IPS DF 4.7 (cell line): ENCODE results near the gene RTP2.
A peak's percentile ranks its signal among the peaks of the same experiment; 100 is the strongest.

Experiments
- DNase-seq: peaks from one replicate; pipeline ENCODE4 v3.0.0-alpha.2; 2013; ENCODE audit warnings: low spot score; ENCODE audit errors: extremely low read depth

The RTP2 gene

GRCh38 chr3:187738331-187739093 lies 36.2 kb upstream of the RTP2 start:
- peak; percentile 91 for DNase-seq

DNA sequence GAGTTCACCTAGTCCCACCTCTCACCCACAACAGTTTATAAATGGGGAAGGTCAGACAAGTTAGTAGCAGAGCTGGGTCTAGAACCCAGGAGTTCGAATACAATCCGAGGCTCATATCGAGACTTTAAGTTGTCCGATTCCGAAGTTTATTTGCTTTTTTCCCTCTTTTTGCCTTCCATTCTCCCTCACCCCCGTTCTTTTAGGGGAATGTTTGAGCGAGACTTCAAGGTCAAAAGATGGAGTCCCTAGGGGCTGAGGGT lies 35.6 kb upstream of the RTP2 start:
- no peak for DNase-seq

GRCh38 chr3:187737368-187738070 lies 35.2 kb upstream of the RTP2 start:
- no peak for DNase-seq

DNA sequence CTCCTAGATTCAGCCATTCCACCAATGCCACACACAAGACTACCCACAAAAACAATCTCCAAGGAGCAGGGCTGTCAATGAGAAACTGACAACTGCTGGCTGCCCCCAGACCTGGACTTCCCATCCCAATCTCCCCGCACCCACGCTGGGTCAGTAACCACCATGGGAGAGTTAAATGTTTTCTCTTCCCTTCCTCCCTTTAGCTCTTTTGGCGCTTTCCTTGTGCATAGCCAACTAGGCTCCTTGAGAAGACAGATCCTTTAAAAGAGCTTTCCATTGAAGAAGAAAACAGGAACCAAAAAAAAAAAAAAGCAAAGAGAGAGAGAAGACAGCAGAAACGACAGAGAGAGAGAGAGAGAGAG lies 34.6 kb upstream of the RTP2 start:
- DNase-seq = no peak

DNA sequence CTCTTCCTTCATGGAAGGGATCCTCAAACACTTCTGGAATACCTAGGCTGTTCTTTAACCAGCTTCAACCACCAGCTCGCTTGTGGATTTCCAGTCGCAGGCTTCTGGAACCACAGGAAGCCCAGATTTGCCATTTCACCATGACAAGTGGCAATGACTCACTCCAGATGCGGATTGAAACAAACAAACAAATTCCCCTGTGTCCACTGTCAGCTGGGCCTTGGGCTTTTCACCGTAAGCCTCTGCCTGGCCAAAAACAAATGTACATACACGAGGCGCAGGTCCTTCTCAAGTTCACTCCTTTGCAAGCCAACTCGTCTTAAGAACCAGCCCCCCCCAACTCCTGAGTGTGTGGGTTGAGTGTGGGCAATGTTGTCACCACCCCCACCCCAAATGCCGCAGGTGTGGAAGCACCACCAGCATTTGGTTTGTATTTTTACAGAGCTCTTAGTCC lies 34.1 kb upstream of the RTP2 start:
- no peak for DNase-seq

DNA sequence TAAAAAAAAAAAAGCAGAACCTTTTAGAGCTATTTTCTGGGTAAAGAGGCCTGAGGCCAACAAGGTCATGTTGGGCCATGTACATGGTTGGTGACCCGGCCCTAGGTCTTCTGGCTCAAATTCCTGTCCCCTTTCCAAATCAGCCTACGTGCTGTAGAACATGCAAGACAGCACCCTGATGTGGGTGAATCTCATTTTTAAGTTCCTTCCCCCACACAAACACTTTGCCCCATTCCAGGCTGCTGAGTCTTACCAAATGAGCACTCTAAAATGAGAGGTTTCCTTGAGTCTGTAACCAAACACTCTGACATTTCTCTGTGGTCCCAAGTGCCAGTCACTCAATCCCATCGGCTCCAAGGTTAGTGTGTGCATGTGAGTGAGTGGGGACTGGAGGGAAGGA lies 33.5 kb upstream of the RTP2 start:
- no peak for DNase-seq

GRCh38 chr3:187735383-187735782 lies 33.0 kb upstream of the RTP2 start:
- no peak for DNase-seq

DNA sequence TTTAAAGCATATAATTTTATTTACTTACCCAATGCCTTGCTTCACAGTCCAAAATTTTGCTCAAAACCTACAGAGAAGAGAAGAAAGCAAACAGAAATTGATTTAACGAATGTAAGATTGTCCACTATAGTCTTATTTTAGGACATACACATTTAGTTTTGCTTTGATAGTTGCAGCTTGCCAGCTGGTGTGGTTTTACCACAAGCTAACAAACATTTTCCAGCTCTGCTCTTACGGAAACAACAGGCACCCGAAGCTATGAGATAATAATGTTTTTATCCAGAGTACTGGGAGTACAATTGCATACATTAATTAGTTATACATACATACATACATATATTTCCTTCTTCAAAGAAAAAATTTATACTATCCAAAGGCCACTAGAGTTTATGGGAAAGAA lies 32.5 kb upstream of the RTP2 start:
- DNase-seq = no peak

DNA sequence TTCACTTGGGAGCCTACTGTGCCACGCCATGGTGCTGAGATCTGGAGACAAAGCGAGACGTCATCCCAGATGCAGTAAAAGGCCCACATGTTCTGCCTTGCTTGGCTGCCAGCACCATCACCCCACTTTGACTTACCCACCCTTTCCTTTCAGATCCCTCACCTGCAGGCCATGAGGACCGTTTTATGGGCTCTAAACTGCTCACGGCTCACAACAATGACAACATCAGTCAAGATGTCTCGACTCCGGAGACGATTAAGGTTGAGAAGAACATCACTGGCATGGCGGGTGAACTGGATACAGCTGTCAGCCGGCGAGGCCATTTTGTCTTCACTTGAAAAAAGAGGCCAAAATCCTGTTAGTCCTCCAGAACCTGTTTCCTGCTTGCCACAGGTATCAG lies 31.0 kb upstream of the RTP2 start:
- no peak for DNase-seq

DNA sequence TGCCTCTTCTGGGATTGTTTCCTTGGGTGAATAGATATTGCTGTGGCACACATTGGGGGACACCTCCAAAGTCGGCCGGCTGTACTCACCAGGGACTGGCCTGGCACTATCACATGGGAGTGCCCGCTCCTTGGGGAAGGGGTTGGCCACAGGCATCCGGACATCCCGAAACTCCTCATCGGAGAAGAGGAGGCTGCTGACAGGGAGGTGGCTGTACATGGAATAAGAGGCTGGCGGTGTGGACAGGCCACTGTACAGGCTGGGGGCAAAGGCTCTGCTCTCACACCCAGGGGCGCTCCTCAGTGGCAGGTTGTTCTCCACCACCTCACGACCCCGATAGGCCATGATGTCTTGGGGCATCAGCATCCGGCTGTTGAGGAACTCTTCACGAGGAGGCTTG lies 27.2 kb upstream of the RTP2 start:
- DNase-seq = no peak

- DNase-seq = no peak
Measured at GRCh38 chr3:187728940-187729583, 26.7 kb upstream of the RTP2 start.

DNA sequence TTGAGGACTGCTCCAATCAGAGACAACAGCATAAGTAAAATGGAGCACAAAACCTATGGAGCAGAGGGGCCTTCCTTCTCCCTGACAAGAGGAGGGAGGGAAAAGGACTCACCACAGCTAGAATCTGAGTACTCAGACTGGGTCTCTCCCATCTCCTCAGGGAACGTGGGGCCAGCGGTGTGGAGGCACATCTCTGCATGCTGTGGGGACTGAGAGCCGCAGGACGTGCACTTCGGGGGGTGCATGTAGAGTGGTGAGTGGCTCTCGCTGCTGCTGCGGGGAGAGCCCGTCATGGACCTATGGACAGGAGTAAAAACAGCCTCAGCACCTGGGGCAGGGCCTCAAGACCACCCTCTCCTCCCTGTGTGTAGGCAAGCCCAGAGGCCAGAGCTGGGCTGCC lies 25.9 kb upstream of the RTP2 start:
- no peak for DNase-seq

DNA sequence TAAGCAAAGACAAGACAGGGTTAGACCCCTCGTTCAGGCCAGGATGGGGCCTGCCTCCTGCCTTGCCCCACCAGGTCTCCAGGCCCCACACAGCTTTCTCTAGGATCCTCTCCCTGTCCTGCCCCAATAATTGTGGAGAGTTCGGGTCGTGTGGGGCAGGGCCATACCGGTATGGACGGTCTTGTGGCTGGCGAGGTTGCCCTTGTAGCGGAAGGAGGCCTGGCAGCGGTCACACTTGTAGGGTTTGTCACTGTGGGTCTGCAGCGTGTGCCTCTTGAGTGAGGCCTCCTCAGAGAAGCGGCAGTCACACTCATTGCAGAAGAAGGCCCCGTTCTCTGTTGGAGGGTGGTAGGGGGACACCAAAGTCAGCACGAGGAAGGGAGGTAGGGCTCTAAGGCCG lies 24.2 kb upstream of the RTP2 start:
- DNase-seq = no peak

DNA sequence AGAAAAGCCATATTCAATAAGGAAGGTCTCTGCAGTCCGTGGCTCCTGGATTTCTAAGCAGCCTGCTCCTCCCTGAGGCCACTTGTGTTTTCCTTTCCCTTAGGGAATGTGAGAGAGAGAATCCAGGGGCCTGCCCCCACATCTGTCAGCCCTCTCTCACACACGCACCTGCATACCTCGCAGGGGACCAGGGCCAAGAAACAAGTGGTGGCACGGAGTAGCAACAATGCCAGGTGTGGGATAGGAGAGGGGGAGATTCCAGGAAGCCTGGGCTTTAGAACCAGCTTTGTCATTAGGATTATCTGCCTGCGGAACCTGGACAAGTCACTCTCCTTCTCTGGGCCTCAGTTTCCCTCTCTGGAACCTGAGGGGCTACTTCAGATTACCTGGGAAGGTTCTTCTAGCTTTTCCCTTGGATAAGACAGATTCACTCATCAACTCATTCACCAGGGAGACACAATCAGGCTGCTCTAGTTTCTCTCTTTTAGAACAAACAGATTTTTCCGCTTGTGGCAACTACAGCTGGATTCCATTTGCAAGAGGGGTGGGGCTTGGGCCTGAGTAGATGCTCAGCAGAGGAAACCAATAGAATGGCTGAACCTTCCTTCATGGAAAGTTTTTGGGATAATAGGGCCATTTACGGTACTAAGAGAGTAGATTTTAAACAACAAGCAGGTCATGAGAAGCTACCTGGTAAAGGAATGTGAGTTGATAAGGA lies 23.5 kb upstream of the RTP2 start:
- no peak for DNase-seq

DNA sequence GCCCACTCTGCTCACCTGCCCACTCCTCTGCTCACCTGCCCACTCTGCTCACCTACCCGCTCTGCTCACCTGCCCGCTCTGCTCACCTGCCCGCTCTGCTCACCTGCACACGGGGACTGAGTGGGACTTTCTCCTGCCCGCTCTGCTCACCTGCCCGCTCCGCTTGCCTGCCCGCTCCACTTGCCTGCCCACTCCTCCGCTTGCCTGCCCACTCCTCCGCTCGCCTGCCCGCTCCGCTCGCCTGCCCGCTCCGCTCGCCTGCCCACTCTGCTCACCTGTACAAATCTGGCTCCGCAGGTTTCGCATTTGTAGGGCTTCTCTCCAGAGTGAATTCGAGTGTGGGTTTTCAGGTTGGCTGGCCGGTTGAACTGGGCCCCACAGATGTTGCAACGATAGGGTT lies 22.9 kb upstream of the RTP2 start:
- no peak for DNase-seq

DNA sequence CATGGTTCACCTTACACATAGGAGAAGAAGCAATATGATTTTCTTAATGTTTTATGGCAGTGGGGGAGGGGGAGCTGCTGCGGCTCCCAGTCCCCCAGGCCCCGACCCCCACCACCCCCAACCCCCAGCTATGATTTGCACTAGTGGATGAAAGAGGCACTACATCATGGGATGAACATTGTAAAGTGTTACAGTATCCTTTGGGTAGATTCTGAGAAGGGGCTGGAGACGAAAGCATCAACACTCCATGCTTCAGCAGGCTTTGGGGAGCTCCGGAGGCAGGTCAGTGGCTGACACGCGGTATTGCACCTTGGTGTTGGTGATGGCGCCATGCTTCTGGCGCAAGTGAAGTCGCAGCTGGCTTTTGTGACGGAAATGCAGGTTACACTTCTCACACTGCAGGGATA lies 19.9 kb upstream of the RTP2 start:
- no peak for DNase-seq

DNA sequence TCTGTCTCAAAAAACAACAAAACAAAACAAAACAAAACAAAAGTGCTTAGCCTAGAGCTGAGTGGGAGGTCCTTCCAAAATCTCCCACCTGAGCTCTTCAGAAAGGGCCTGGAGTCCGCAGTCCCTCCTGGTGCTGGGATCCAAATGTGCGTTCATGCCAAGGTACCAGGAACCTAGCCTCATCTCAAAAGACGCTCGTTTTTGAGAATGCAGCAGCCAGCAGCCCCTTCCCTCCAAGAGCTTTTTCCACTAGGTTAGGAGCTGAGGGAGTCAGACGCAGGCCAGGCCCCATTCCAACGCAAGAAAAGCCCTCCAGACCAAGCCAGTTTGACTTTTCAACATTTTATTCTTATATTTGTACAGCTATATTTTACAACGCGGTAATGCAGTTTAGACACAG lies 18.7 kb upstream of the RTP2 start:
- no peak for DNase-seq

DNA sequence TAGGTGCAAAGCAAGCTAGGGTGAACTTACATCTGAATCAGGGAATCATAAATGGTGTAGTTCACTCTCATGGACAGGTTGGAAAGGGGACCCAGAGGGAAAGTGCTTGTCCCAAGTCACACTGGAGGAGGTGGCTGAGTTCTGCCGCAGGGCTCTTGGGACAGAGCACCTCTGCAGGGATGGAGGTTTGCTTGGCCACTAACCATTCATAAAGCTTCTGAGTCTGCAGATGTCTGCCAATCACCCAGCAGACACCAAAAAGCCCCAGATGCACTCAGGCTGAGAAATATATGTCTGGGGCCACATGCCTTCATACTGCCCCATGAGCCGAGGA lies 17.9 kb upstream of the RTP2 start:
- no peak for DNase-seq

GRCh38 chr3:187719628-187720336 lies 17.4 kb upstream of the RTP2 start:
- no peak for DNase-seq

- DNase-seq = no peak
Measured at GRCh38 chr3:187718802-187719201, 16.4 kb upstream of the RTP2 start.

GRCh38 chr3:187717572-187717971 lies 15.2 kb upstream of the RTP2 start:
- no peak for DNase-seq
